A549 (cell line): Measurements from ENCODE around the gene ALPK3.
A peak's percentile ranks its signal among the peaks of the same experiment; 100 is the strongest.

Experiments
- CTCF ChIP-seq: fragments of >200 bp; sonication (Bioruptor Twin); formaldehyde crosslinking; IDR thresholded peaks from 3 replicates; pipeline ENCODE4 v1.5.1; 2016
- RCOR1 ChIP-seq: fragments of 150-350 bp; IDR thresholded peaks from 2 replicates; pipeline ENCODE4 v1.6.1; 2014; ENCODE audit warnings: antibody characterized with exemption, low read length, low read depth
- TF ChIP-seq, protein P1 (sequence below): IDR thresholded peaks from 2 replicates; pipeline ENCODE4 v1.6.1; 2012

- TF ChIP-seq CTCF (peak; percentile 25; the same call in 2 of the 3 replicates), RCOR1 (no peak)
- TF ChIP-seq, protein P1, sequence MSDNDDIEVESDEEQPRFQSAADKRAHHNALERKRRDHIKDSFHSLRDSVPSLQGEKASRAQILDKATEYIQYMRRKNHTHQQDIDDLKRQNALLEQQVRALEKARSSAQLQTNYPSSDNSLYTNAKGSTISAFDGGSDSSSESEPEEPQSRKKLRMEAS: no peak
Measured at GRCh38 chr15:84863565-84864443, 46.6 kb downstream of the ALPK3 start.
